Heart left ventricle (tissue), 16 donors: ENCODE results near the gene ARHGEF7. TPM values are rescaled to one million over a fixed set of nuclear protein-coding genes. Genes with fewer than 3 reads are reported as not detected.

Experiments used
- ATAC-seq, 4 donors: fragments of 200-7000 bp; cut with Tn5 transposase; one replicate each; pipeline ENCODE4 v1.9.1; 2020 to 2022; ENCODE audit warnings: moderate library complexity in 4 of 4, mild to moderate bottlenecking in 3 of 4, moderate number of reproducible peaks in 1 of 4
- DNase-seq, 5 donors: peaks; one replicate each; pipeline ENCODE4 v3.0.0-alpha.2; 2020
- H3K27ac ChIP-seq, 12 donors: fragments of 200-600 bp; sonication (generic) in 4 of 12; one replicate each; pipeline versions ENCODE4 v1.5.0 to v1.8.0; 2016 to 2022; ENCODE audit warnings: mild to moderate bottlenecking in 2 of 12
- H3K27me3 ChIP-seq, 9 donors: fragments of 200-600 bp; sonication (generic) in 2 of 9; one replicate each; pipeline versions ENCODE4 v1.5.1 to v1.8.0; 2016 to 2022; ENCODE audit warnings: mild to moderate bottlenecking in 3 of 9
- H3K36me3 ChIP-seq, 9 donors: fragments of 200-600 bp; sonication (generic) in 2 of 9; one replicate each; pipeline versions ENCODE4 v1.5.0 to v1.8.0; 2018 to 2022; ENCODE audit warnings: mild to moderate bottlenecking in 2 of 9
- H3K4me1 ChIP-seq, 12 donors: fragments of 200-600 bp; sonication (generic) in 4 of 12; one replicate each; pipeline versions ENCODE4 v1.5.0 to v1.8.0; 2016 to 2022; ENCODE audit warnings: mild to moderate bottlenecking in 3 of 12
- H3K4me3 ChIP-seq, 12 donors: fragments of 200-600 bp; sonication (generic) in 4 of 12; one replicate each; pipeline versions ENCODE4 v1.5.0 to v1.8.0; 2017 to 2022; ENCODE audit warnings: mild to moderate bottlenecking in 9 of 12, moderate library complexity in 4 of 12
- H3K9me3 ChIP-seq, 12 donors: fragments of 200-600 bp; sonication (generic) in 4 of 12; one replicate each; pipeline versions ENCODE4 v1.5.0 to v1.8.0; 2016 to 2022; ENCODE audit warnings: mild to moderate bottlenecking in 1 of 12
- CTCF ChIP-seq, 12 donors: fragments of 200-600 bp; sonication (generic) in 4 of 12; IDR thresholded peaks; one replicate each; pipeline versions ENCODE4 v1.5.0 to v1.8.0; 2018 to 2022; ENCODE audit warnings: antibody characterized with exemption in 12 of 12, mild to moderate bottlenecking in 5 of 12
- POLR2A ChIP-seq, 2 donors: fragments of 450-650 bp; IDR thresholded peaks; one replicate each; pipeline ENCODE4 v1.6.1; 2017; ENCODE audit warnings: antibody characterized with exemption in 2 of 2, mild to moderate bottlenecking in 2 of 2, moderate library complexity in 2 of 2
- WGBS, 4 donors: extraction: QIAGEN DNeasy Blood & Tissue Kit in 2 of 4; methylation state at CpG; one replicate each; pipeline versions ENCODE4 v1.1.5 to v1.1.7; 2013 to 2018; 5-methylcytosine and 5-hydroxymethylcytosine counted together
- intact Hi-C, 10 donors: fragments of 100-400 bp; cut with DNase I; formaldehyde crosslinking; loops; one replicate each; pipeline versions ENCODE4 v1.11.1 to v1.14.2; 2022
- polyA plus RNA-seq, 2 donors: library from polyadenylated mRNA; stranded (reverse); fragments of 200-250 nt; gene quantifications; one replicate each; pipeline ENCODE4 v1.2.3, GENCODE V29; 2013
- total RNA-seq, 9 donors: library from RNA; depleted of rRNA in 2 of 9; stranded (reverse); fragments of >200 nt in 2 of 9; fragmentation: NEBNext Ultra II Directional in 3 of 9; extraction: Animal tissue kit (Norgen Biotek cat#: 25700) in 3 of 9; gene quantifications; one replicate each; pipeline versions ENCODE4 v1.1.0 to v1.2.4, GENCODE V29; 2016 to 2023
- donor health status: ischemic (EF 13 %, LVEDD 7.1; RV severe dilation, severe dysfunction).
- donor health status: healthy with polysubstance abuse.
- donor health status: DM: no; HTN: yes; CAD: no.
- donor health status: DM: no; HTN: no; CAD: no.
- donor health status: ischemic (EF 25% LVEDD 6.9; RV normal size, moderate dysfunction).
- donor health status: ischemic (EF 25% LVEDD 5.7; RV mildly dilated, moderate dysfunction).
- donor health status: healthy.
- donor health status: DM: yes; HTN: yes; CAD: no.
- donor health status: ischemic (EF 35%, LVEDD 5.7; RV mildly dilated, moderate dysfunction).
- donor health status: nonischemic (EF 11% LVEDD 7.7; RV severe dilation, severe dysfunction).
- donor health status: DM: yes; HTN: yes; CAD: no.
- donor health status: PGD.
- donor health status: ischemic (EF 29% LVEDD 5.4; RV normal size, mild dysfunction).
- donor health status: nonischemic (EF 23%, LVEDD 6.1; RV moderate dilation, normal function).

The ARHGEF7 gene
- total and polyA plus RNA-seq, 11 donors, result 16.6 to 60.9 (median 37.5) TPM

DNA sequence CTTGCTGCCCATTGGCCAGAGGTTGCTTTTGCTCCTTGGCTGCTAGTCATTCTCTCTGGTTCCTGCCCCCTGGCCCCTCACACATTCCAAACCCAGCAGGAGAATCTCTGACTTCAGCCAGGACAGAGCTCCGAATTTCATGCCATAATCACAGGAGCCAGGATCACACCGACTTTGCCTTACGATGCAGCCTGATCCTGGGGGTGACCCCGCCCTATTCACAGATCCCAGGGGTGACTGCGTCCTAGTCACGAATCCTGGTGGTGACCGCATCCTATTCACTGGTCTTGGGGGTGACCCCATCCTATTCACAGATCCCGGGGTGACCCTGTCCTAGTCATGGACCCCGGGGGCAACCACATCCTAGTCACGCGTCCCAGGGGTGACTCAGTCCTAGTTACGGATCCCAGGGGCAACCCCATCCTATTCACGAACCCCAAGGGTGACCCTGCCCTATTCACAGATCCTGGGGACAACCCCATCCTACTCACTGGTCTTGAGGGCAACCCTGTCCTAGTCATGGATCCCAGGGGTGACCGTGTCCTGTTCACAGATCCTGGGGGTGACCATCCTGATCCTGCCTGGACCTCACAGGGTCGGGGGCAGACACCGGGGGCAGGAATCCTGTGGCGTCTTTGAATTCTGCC, 198.0 kb downstream of the ARHGEF7 start:
- TF ChIP-seq POLR2A (IDR thresholded peaks at IDR 0.05), result no peak
- TF ChIP-seq CTCF (IDR thresholded peaks at IDR 0.05), result no peak
- Histone ChIP-seq H3K36me3 (peaks cover 0 to 20% (median 10%) of the 10 kb centered on the region in 9 donors), H3K27me3 (no peaks in the 10 kb centered on the region), H3K4me1 (no peaks in the 10 kb centered on the region), H3K4me3 (no peak overlapping the region), H3K27ac (no peak overlapping the region), H3K9me3 (peaks cover 0 to 16% (median 0%) of the 10 kb centered on the region in 12 donors)
- DNase-seq, result no peak
- WGBS, 4 donors, result 96 to 100% (median 98%) methylated on average over 16 to 17 of the region's 17 CpGs
- ATAC-seq, result peak in 2 of 4 donors; percentile 22 to 31
- intact Hi-C loops, result no loop called here

DNA sequence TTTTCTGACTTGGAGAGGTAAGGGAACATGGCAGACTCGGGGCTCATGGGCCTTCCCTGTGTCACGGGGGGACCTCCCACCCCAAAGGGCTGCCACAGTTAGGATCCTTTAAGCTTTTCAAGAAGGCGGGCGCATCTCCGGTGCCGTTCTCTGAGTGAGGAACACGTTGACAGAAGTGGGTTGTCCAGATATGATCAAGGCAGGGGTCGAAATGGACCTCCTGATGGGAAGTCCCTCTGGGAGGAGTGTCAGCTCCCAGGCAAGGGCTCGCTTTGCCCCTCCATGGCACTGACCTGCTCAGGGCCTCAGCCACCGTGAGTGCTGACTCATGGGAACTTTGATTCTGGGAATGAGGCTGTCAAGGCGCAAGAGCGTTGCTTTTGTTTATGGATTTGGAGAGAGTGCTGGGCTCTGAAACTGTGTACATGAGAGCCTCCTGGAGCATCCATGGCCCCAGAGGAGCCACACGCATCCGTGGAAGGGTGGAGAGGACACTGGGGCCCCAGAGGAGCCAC, 198.9 kb downstream of the ARHGEF7 start:
- 81 to 94% (median 85%) methylated on average over 14 of the region's 14 CpGs for WGBS, 4 donors
- intact Hi-C loops, result no loop called here
- no peak for ATAC-seq

DNA sequence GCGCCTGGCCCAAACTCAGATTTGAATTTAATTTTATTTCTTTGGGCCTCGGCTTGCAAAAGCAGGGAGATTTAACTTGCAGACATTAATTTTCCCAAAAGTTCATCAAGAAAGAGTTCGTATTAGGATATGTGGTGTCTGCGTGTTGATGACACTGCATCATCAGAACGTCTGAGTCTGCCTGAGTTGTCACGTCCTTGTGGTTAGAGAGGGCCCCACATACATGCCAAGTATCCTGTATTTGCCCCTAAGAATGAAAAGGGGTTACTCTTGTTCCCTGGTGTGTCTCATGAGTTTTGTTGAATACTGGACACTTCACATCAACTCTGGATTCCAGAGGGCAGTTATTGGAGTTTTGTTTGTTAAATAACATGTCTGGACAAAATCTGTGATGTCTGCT, 199.7 kb downstream of the ARHGEF7 start:
- H3K27me3 ChIP-seq, result no peaks in the 10 kb centered on the region
- 84 to 89% (median 87%) methylated on average over 6 of the region's 6 CpGs for WGBS, 4 donors

More for the DNA sequence above, 198.9 kb downstream of the ARHGEF7 start:
- Histone ChIP-seq H3K4me3 (no peak overlapping the region), H3K4me1 (no peaks in the 10 kb centered on the region), H3K36me3 (peaks cover 0 to 19% (median 4%) of the 10 kb centered on the region in 9 donors), H3K9me3 (peaks cover 0 to 16% (median 0%) of the 10 kb centered on the region in 12 donors), H3K27ac (no peak overlapping the region), H3K27me3 (no peaks in the 10 kb centered on the region)
- DNase-seq, result no peak
- no peak for TF ChIP-seq POLR2A (IDR thresholded peaks at IDR 0.05)
- no peak for TF ChIP-seq CTCF (IDR thresholded peaks at IDR 0.05)

More for the DNA sequence above, 199.7 kb downstream of the ARHGEF7 start:
- peaks cover 0 to 19% (median 2%) of the 10 kb centered on the region in 9 donors for H3K36me3 ChIP-seq
- no peak for ATAC-seq
- no peak overlapping the region for H3K4me3 ChIP-seq
- no peak for DNase-seq
- H3K4me1 ChIP-seq, result no peaks in the 10 kb centered on the region
- peaks cover 0 to 16% (median 0%) of the 10 kb centered on the region in 12 donors for H3K9me3 ChIP-seq
- no peak overlapping the region for H3K27ac ChIP-seq
- TF ChIP-seq POLR2A (IDR thresholded peaks at IDR 0.05) (no peak), CTCF (IDR thresholded peaks at IDR 0.05) (no peak)
- intact Hi-C loops, result no loop called here
